Measurements from ENCODE around the gene CADPS. TPM values are rescaled to one million over a fixed set of nuclear protein-coding genes. Genes with fewer than 3 reads are reported as not detected.
A peak's percentile ranks its signal among the peaks of the same experiment; 100 is the strongest.

The CADPS gene
- total and polyA plus RNA-seq, 12 donors = 1.4 to 36.6 (median 21.6) TPM

DNA sequence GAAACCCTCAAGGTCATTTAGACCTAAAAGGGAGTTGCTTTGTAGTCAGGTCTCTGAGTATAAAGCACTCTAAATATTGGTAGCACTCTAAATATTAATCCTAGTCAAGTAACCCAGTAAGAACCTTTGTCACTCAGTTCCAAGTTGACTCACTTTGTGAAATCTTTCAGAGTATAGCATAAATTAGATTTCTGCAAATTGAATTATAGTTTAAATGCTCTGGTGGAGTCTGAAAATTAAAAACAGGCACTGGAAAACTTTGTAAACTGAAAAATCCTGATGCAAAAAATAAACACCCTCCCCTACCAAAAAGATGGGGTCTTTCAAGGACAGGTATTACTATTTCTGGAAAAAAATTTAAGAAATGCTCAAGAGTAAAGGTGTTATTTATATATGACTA lies 305.6 kb downstream of the CADPS start:
- ATAC-seq = no peak
- Histone ChIP-seq H3K36me3 (no peaks in the 10 kb centered on the region), H3K9me3 (no peaks in the 10 kb centered on the region), H3K27me3 (no peaks in the 10 kb centered on the region), H3K4me1 (peaks cover 0 to 13% (median 0%) of the 10 kb centered on the region in 9 donors), H3K27ac (no peak overlapping the region), H3K4me3 (no peak overlapping the region)
- DNase-seq = no peak
- TF ChIP-seq, protein P1, sequence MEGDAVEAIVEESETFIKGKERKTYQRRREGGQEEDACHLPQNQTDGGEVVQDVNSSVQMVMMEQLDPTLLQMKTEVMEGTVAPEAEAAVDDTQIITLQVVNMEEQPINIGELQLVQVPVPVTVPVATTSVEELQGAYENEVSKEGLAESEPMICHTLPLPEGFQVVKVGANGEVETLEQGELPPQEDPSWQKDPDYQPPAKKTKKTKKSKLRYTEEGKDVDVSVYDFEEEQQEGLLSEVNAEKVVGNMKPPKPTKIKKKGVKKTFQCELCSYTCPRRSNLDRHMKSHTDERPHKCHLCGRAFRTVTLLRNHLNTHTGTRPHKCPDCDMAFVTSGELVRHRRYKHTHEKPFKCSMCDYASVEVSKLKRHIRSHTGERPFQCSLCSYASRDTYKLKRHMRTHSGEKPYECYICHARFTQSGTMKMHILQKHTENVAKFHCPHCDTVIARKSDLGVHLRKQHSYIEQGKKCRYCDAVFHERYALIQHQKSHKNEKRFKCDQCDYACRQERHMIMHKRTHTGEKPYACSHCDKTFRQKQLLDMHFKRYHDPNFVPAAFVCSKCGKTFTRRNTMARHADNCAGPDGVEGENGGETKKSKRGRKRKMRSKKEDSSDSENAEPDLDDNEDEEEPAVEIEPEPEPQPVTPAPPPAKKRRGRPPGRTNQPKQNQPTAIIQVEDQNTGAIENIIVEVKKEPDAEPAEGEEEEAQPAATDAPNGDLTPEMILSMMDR (IDR thresholded peaks at IDR 0.05) = no peak
- intact Hi-C loops (cut with DNase I) = loop anchor here in 1 of 10 donors (10.0 kb wide), 2 partner anchors 235 to 355 kb away; no protein-coding TSS in a partner anchor

DNA sequence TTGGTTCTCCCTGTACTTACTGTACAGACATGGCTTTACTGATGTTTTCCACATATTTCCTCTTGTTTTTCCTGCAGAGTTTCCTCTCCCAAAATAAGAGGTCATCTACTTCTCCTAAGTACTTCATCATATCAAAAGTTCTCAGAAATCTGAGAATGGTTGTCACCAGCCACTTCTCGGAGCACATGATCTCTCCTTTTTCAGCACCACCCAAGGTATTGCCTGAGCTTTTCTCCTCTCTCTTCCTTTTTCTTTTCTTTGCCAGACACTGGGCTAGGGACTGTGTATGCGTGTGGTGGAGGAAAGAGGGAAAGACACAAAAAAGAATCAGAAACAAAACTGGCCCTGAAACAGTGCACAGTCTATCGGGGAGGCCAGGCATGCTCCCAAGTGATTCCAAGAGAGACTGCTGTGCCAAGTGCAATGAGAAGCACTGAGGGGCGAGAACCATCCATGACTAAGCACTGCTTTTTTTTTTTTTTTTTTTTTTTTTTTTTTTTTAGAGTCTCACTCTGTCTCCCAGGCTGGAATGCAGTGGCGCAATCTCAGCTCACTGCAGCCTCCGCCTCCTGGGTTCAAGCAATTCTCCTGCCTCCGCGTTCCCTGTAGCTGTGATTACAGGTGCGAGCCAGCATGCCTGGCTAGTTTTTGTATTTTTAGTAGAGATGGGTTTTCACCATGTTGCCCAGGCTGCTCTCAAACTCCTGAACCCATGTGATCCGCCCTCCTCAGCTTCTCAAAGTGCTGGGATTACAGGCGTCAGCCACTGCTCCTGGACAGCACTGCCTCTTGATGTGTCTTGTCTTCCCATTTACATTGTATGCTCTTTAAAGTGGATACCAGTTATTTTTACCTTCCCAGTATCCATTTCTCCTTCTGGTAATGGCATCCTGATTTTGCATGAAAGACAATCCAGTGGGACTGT lies 307.9 kb downstream of the CADPS start:
- Histone ChIP-seq H3K4me1 (peaks cover 0 to 13% (median 0%) of the 10 kb centered on the region in 9 donors), H3K9me3 (no peaks in the 10 kb centered on the region), H3K27ac (no peak overlapping the region), H3K4me3 (no peak overlapping the region), H3K36me3 (no peaks in the 10 kb centered on the region), H3K27me3 (no peaks in the 10 kb centered on the region)
- intact Hi-C loops (cut with DNase I) = loop anchor here in 1 of 10 donors (10.0 kb wide), 2 partner anchors 233 to 353 kb away; no protein-coding TSS in a partner anchor
- TF ChIP-seq, protein P1 (IDR thresholded peaks at IDR 0.05) = no peak
- peak; percentile 65 to 93 (median 84) for ATAC-seq
- 46 to 51% methylated on average over 11 of the region's 11 CpGs for WGBS, 2 donors
- DNase-seq = peak; percentile 8 to 9

GRCh38 chr3:62566022-62566557 lies 309.1 kb downstream of the CADPS start:
- 80 to 84% methylated on average over 6 of the region's 6 CpGs for WGBS, 2 donors
- TF ChIP-seq, protein P1 (IDR thresholded peaks at IDR 0.05) = no peak
- Histone ChIP-seq H3K27ac (no peak overlapping the region), H3K4me1 (peaks cover 0 to 13% (median 0%) of the 10 kb centered on the region in 9 donors), H3K9me3 (no peaks in the 10 kb centered on the region), H3K4me3 (no peak overlapping the region), H3K36me3 (no peaks in the 10 kb centered on the region), H3K27me3 (no peaks in the 10 kb centered on the region)
- no peak for DNase-seq
- intact Hi-C loops (cut with DNase I) = loop anchor here in 1 of 10 donors (10.0 kb wide), 2 partner anchors 231 to 351 kb away; no protein-coding TSS in a partner anchor
- no peak for ATAC-seq

DNA sequence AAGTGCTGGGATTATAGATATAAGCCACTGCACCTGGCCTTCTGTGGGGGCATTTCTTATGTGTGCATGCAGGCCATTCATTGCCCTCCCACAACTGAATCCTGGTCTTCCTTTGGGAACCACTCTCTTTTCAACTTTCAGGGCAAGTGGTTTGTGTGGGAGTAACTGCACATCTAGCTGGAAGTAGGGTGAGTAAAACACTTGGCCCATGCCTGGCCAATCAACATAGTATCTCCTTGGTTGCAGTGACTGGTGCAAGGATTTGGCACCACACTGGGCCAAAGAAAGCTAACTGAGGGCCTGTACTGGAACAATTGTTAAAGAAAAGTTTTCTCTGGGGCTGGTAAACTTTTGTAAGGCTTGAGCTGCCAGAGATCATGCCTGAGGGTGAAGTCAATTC lies 312.6 kb downstream of the CADPS start:
- H3K27me3 ChIP-seq = no peaks in the 10 kb centered on the region
- H3K27ac ChIP-seq = no peak overlapping the region
- TF ChIP-seq, protein P1 (IDR thresholded peaks at IDR 0.05) = no peak
- intact Hi-C loops (cut with DNase I) = loop anchor here in 2 of 10 donors (5.0 to 10.0 kb wide), 3 partner anchors 228 to 348 kb away; no protein-coding TSS in a partner anchor
- H3K4me1 ChIP-seq = peaks cover 0 to 8% (median 0%) of the 10 kb centered on the region in 9 donors
- DNase-seq = no peak
- H3K9me3 ChIP-seq = no peaks in the 10 kb centered on the region
- H3K36me3 ChIP-seq = no peaks in the 10 kb centered on the region
- ATAC-seq = no peak
- H3K4me3 ChIP-seq = no peak overlapping the region
